ENCODE data around the gene DPP3.

DNA sequence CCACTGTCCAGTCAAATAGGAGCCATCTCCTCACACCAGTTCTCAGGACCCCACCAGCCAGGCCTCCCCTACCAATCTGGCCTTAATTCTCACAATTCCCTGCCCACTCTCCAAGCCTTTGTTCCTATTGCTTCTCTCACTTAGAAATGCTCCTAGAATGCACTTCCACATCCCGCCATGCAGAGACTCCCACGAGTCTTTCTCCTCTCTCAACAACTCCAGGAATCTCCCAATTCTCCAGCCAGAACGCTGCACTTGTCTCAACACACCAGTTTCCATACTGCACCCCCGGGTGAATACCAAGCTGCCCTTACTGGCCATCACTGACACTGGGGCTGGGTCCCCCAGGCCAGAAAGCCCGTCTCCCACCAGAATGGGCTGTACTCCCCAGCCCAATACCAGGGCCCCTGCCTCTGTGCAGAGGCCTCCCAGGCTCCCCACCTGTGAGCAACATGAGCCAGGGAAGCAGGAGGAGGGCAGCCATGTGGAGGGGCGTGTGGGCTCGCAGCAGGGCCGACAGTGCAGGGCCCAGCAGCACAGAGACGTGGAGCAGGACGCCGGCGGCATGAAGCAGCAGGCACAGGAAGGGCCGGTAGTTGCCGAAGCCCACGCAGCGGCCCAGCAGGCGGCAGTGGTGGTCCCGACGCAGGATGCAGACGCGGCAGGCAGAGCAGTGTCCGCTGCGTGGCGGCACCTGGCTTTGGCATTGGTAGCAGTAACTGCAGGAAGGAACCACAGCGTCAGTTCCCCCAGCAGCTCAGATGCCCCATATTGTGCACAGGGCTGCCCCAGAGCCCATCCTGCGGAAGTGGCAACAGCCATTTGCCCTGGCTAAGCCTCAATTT, 63.3 kb downstream of the DPP3 start:
- no peak for TF ChIP-seq REST (tag by site-specific recombination; IDR thresholded peaks at IDR 0.05)
- no peak for TF ChIP-seq ZNF792 (tag by site-specific recombination; IDR thresholded peaks at IDR 0.05)
